H1 (cell line): Measurements from ENCODE around the gene DIO3. TPM values are rescaled to one million over a fixed set of nuclear protein-coding genes. Genes with fewer than 3 reads are reported as not detected.

ENCODE experiments used
- CTCF ChIA-PET: fragments of 300-600 bp; sonication (Branson Sonifier 250); formaldehyde crosslinking; loops from one replicate; lab custom pipeline; 2021; ENCODE audit not compliant: partially characterized antibody; lab: Charles Lee
- POLR2A ChIA-PET: fragments of 300-600 bp; sonication (Branson Sonifier 250); formaldehyde crosslinking; loops from one replicate; lab custom pipeline; 2021; ENCODE audit warnings: inconsistent platforms; ENCODE audit not compliant: partially characterized antibody; lab: Charles Lee
- DNase-seq, 2 experiments: peaks; one replicate each; pipeline versions ENCODE4 v3.0.0 to v3.0.0-alpha.2; 2010 to 2022; ENCODE audit warnings: low spot score in 2 of 2, low read depth in 1 of 2, mixed read lengths in 1 of 2
- FAIRE-seq: peaks from 2 replicates; lab custom pipeline; 2011; peaks lifted over from hg19 to GRCh38; lab: Jason Lieb, UNC
- H2AFZ ChIP-seq: 2 replicates; pipeline ENCODE4 v1.8.1; 2012; ENCODE audit warnings: low read length, inconsistent platforms
- H2AK5ac ChIP-seq: 2 replicates; pipeline ENCODE4 v1.6.1; 2013; ENCODE audit warnings: low read depth, low read length
- H2BK120ac ChIP-seq: replicated peaks from 2 replicates; pipeline ENCODE3; 2013; ENCODE audit warnings: low read depth, low read length, inconsistent platforms
- H2BK12ac ChIP-seq: 2 replicates; pipeline ENCODE4 v1.6.1; 2013; ENCODE audit warnings: low read depth, low read length
- H2BK15ac ChIP-seq: 2 replicates; pipeline ENCODE4 v1.6.1; 2013; ENCODE audit warnings: low read length
- H2BK20ac ChIP-seq: 2 replicates; pipeline ENCODE4 v1.6.1; 2013; ENCODE audit warnings: low read length
- H2BK5ac ChIP-seq: 2 replicates; pipeline ENCODE4 v1.6.1; 2013; ENCODE audit warnings: low read depth, low read length
- H3K14ac ChIP-seq: 2 replicates; pipeline ENCODE4 v1.6.1; 2013; ENCODE audit warnings: inconsistent platforms; ENCODE audit not compliant: insufficient read length
- H3K18ac ChIP-seq: 2 replicates; pipeline ENCODE4 v1.6.1; 2013; ENCODE audit warnings: low read length; ENCODE audit errors: extremely low read depth
- H3K23ac ChIP-seq: 2 replicates; pipeline ENCODE4 v1.6.1; 2013; ENCODE audit warnings: inconsistent platforms; ENCODE audit not compliant: insufficient read length
- H3K23me2 ChIP-seq: 2 replicates; pipeline ENCODE4 v1.6.1; 2013; ENCODE audit warnings: low read depth, low read length
- H3K27ac ChIP-seq: 2 replicates; pipeline ENCODE4 v1.6.1; 2011; ENCODE audit warnings: low read depth, low read length, inconsistent platforms
- H3K27me3 ChIP-seq, 4 experiments: replicated peaks in 1 of 4; 1 replicate in 1 of 4; 2 replicates in 3 of 4; pipeline versions ENCODE4 v1.6.1 to v1.8.1; 2011 to 2013; ENCODE audit warnings: low read length in 3 of 4, mild to moderate bottlenecking in 3 of 4, inconsistent platforms in 2 of 4, mixed read lengths in 2 of 4, moderate library complexity in 1 of 4; ENCODE audit not compliant: control insufficient read depth in 3 of 4, insufficient read depth in 3 of 4; ENCODE audit errors: extremely low read depth in 1 of 4
- H3K36me3 ChIP-seq, 4 experiments: 2 replicates each; pipeline versions ENCODE4 v1.6.1 to v1.8.1; 2011 to 2013; ENCODE audit warnings: mild to moderate bottlenecking in 4 of 4, low read length in 3 of 4, moderate library complexity in 2 of 4, control low read depth in 1 of 4, inconsistent platforms in 1 of 4; ENCODE audit not compliant: insufficient read depth in 4 of 4, control insufficient read depth in 2 of 4
- H3K4ac ChIP-seq: replicated peaks from 2 replicates; pipeline ENCODE3; 2013; ENCODE audit warnings: low read length, low read depth, mixed read lengths, inconsistent platforms; ENCODE audit not compliant: insufficient read length
- H3K4me1 ChIP-seq, 4 experiments: replicated peaks in 1 of 4; 1 replicate in 1 of 4; 2 replicates in 3 of 4; pipeline versions ENCODE4 v1.6.1 to v1.8.1; 2011 to 2013; ENCODE audit warnings: low read length in 3 of 4, inconsistent platforms in 2 of 4, mixed read lengths in 1 of 4; ENCODE audit not compliant: insufficient read depth in 4 of 4, control insufficient read depth in 3 of 4
- H3K4me2 ChIP-seq, 2 experiments: 2 replicates each; pipeline versions ENCODE4 v1.6.1 to v1.8.1; 2011 to 2013; ENCODE audit warnings: low read depth in 2 of 2, low read length in 2 of 2, control low read depth in 1 of 2, inconsistent platforms in 1 of 2, mild to moderate bottlenecking in 1 of 2; ENCODE audit not compliant: insufficient read depth in 1 of 2
- H3K4me3 ChIP-seq, 4 experiments: fragments of 200-600, 300-600 bp in 1 of 4; sonication (generic), shearing (Covaris generic), sonication (Bioruptor Twin) in 1 of 4; 2 replicates each; pipeline versions ENCODE4 v1.5.1 to v1.8.1; 2011 to 2016; ENCODE audit warnings: low read length in 4 of 4, low read depth in 3 of 4, control low read depth in 2 of 4, inconsistent platforms in 2 of 4, mild to moderate bottlenecking in 2 of 4, mixed read lengths in 1 of 4, moderate library complexity in 1 of 4; ENCODE audit not compliant: insufficient read depth in 2 of 4; ENCODE audit errors: extremely low read depth in 1 of 4
- H3K56ac ChIP-seq: replicated peaks from 2 replicates; pipeline ENCODE3; 2013; ENCODE audit warnings: low read depth, mild to moderate bottlenecking, mixed read lengths, low read length, inconsistent platforms; ENCODE audit not compliant: insufficient read length
- H3K79me1 ChIP-seq: 2 replicates; pipeline ENCODE4 v1.6.1; 2013; ENCODE audit warnings: low read depth, low read length, control low read depth
- H3K79me2 ChIP-seq, 2 experiments: 2 replicates each; pipeline versions ENCODE4 v1.6.1 to v1.8.1; 2012 to 2013; ENCODE audit warnings: low read length in 2 of 2, mild to moderate bottlenecking in 2 of 2, inconsistent platforms in 1 of 2; ENCODE audit not compliant: insufficient read depth in 2 of 2, control insufficient read depth in 1 of 2
- H3K9ac ChIP-seq, 4 experiments: replicated peaks in 1 of 4; 1 replicate in 1 of 4; 2 replicates in 3 of 4; pipeline versions ENCODE4 v1.6.1 to v1.8.1; 2011 to 2013; ENCODE audit warnings: low read depth in 3 of 4, low read length in 3 of 4, control low read depth in 2 of 4, mild to moderate bottlenecking in 2 of 4, moderate library complexity in 2 of 4, inconsistent platforms in 1 of 4; ENCODE audit errors: extremely low read depth in 1 of 4
- H3K9me3 ChIP-seq, 2 experiments: 2 replicates each; pipeline versions ENCODE4 v1.6.1 to v1.8.1; 2012 to 2013; ENCODE audit warnings: mild to moderate bottlenecking in 2 of 2, moderate library complexity in 2 of 2, control low read depth in 1 of 2, inconsistent platforms in 1 of 2, low read depth in 1 of 2, low read length in 1 of 2, mixed read lengths in 1 of 2; ENCODE audit not compliant: insufficient read depth in 2 of 2
- H4K20me1 ChIP-seq, 2 experiments: replicated peaks in 1 of 2; 2 replicates each; pipeline versions ENCODE3 to v1.8.1; 2011 to 2013; ENCODE audit warnings: inconsistent platforms in 2 of 2, low read length in 2 of 2, mild to moderate bottlenecking in 1 of 2; ENCODE audit not compliant: insufficient read depth in 2 of 2, control insufficient read depth in 1 of 2
- H4K5ac ChIP-seq: 2 replicates; pipeline ENCODE4 v1.6.1; 2013; ENCODE audit warnings: low read length, low read depth, mixed read lengths, inconsistent platforms; ENCODE audit not compliant: insufficient read length
- H4K8ac ChIP-seq: 2 replicates; pipeline ENCODE4 v1.8.0; 2013; ENCODE audit warnings: mild to moderate bottlenecking, moderate library complexity, low read length, inconsistent platforms; ENCODE audit not compliant: insufficient read depth; ENCODE audit errors: extremely low read depth
- H4K91ac ChIP-seq: replicated peaks from 2 replicates; pipeline ENCODE3; 2013; ENCODE audit warnings: low read length, mixed read lengths, inconsistent platforms; ENCODE audit not compliant: insufficient read length
- BACH1 ChIP-seq: IDR thresholded peaks from 2 replicates; pipeline ENCODE4 v1.6.1; 2012; ENCODE audit warnings: low read length, improper control_type of control experiment
- BCL11A ChIP-seq, 2 experiments: IDR thresholded peaks; one replicate each; pipeline ENCODE4 v1.6.1; 2011; ENCODE audit warnings: low read depth in 2 of 2, low read length in 2 of 2, mild to moderate bottlenecking in 2 of 2
- CHD2 ChIP-seq: IDR thresholded peaks from 2 replicates; pipeline ENCODE4 v1.6.1; 2012; ENCODE audit warnings: low read length, improper control_type of control experiment
- CTCF ChIP-seq, 3 experiments: IDR thresholded peaks; 1 replicate in 2 of 3; 2 replicates in 1 of 3; pipeline versions ENCODE4 v1.5.1 to v1.6.1; 2011; ENCODE audit warnings: low read length in 3 of 3, mild to moderate bottlenecking in 3 of 3, inconsistent platforms in 2 of 3, low read depth in 1 of 3, moderate library complexity in 1 of 3; ENCODE audit not compliant: insufficient read depth in 1 of 3; ENCODE audit errors: control extremely low read depth in 1 of 3
- E2F6 ChIP-seq: IDR thresholded peaks from 2 replicates; pipeline ENCODE4 v1.6.1; 2012; ENCODE audit warnings: inconsistent platforms
- MAX ChIP-seq: IDR thresholded peaks from 2 replicates; pipeline ENCODE4 v1.6.1; 2012; ENCODE audit warnings: inconsistent platforms
- NRF1 ChIP-seq: IDR thresholded peaks from 2 replicates; pipeline ENCODE4 v1.6.1; 2011; ENCODE audit warnings: mild to moderate bottlenecking, low read depth, low read length, improper control_type of control experiment
- RBBP5 ChIP-seq: IDR thresholded peaks from 2 replicates; pipeline ENCODE4 v1.7.1; 2012; ENCODE audit warnings: low read depth, mild to moderate bottlenecking, inconsistent platforms, low read length, moderate library complexity, borderline replicate concordance
- SRF ChIP-seq: IDR thresholded peaks from 2 replicates; pipeline ENCODE4 v1.6.1; 2011; ENCODE audit warnings: mild to moderate bottlenecking, low read depth, low read length, moderate library complexity
- SUZ12 ChIP-seq: fragments of 200-600 bp; sonication (generic); IDR thresholded peaks from 2 replicates; pipeline ENCODE4 v1.6.1; 2012; ENCODE audit warnings: mild to moderate bottlenecking, inconsistent platforms, low read length, moderate library complexity, mixed read lengths
- WGBS, 2 experiments: shearing (Covaris generic) in 1 of 2; methylation state at CpG; one replicate each; pipeline versions ENCODE4 v1.1.6 to v1.1.7; 2013 to 2015; ENCODE audit warnings: low lambda C conversion rate in 2 of 2, mixed read lengths in 2 of 2, inconsistent platforms in 1 of 2, low coverage in 1 of 2, missing lambda C conversion rate in 1 of 2; ENCODE audit not compliant: insufficient replicate concordance in 2 of 2, insufficient coverage in 1 of 2, insufficient read length in 1 of 2; ENCODE audit errors: extremely low coverage in 1 of 2, missing lambda C conversion rate in 1 of 2; 5-methylcytosine and 5-hydroxymethylcytosine counted together
- polyA plus RNA-seq, 7 experiments: library from polyadenylated mRNA; depleted of rRNA in 3 of 7; stranded (reverse) in 5 of 7; unstranded in 2 of 7; fragments of >200 nt in 5 of 7; fragments of 200-250 nt in 2 of 7; gene quantifications; 1 replicate in 5 of 7; 2 replicates in 1 of 7; 4 replicates in 1 of 7; pipeline versions ENCODE4 v1.2.1 to v1.2.3, GENCODE V29; 2011 to 2013; ENCODE audit warnings: missing spikeins in 2 of 7, mixed read lengths in 2 of 7
- total RNA-seq: library from RNA; stranded (reverse); fragmentation: NEBNext Ultra II Directional; extraction: Animal tissue kit (Norgen Biotek cat#: 25700); gene quantifications from 2 replicates; pipeline ENCODE4 v1.2.1, GENCODE V29; 2021

DIO3 gene
- total and polyA plus RNA-seq, 2 of the 8 experiments (the other 6 are each of a cell fraction or from before 2014, with no cell fraction given) = 0.17 to 0.19 TPM

GRCh38 chr14:101590062-101590461, 28.8 kb downstream of the DIO3 start:
- Histone ChIP-seq H3K27ac (no peak overlapping the region), H3K27me3 (no peaks in the 10 kb centered on the region), H3K14ac (no peak overlapping the region), H2BK20ac (no peak overlapping the region), H3K23ac (no peak overlapping the region), H3K4me1 (no peaks in the 10 kb centered on the region; a peak in 1 of 7 replicates), H4K5ac (no peak overlapping the region), H3K23me2 (no peaks in the 10 kb centered on the region), H4K8ac (no peak overlapping the region), H2AK5ac (no peak overlapping the region), H3K9me3 (no peaks in the 10 kb centered on the region), H2BK5ac (no peak overlapping the region), H3K56ac (no peak overlapping the region), H2AFZ (no peak overlapping the region), H3K4ac (no peak overlapping the region), H2BK120ac (no peak overlapping the region), H3K4me3 (no peak overlapping the region), H3K36me3 (no peaks in the 10 kb centered on the region)
- CTCF ChIA-PET = interaction anchor here (0.5 kb wide), 1 partner anchor 14 kb away, joined by 3 read pairs; no protein-coding TSS in a partner anchor
- WGBS, 2 experiments = 81% methylated on average over 9 of the region's 9 CpGs; no CpG with 5 or more reads in 1 of the 2 experiments
- no peak for DNase-seq
- no peak for TF ChIP-seq BCL11A (IDR thresholded peaks at IDR 0.05; ENCODE audit: low read depth in 2 of 2, low read length in 2 of 2)
- TF ChIP-seq RBBP5 = no peak
- no peak for TF ChIP-seq NRF1
- no peak for TF ChIP-seq CHD2
- no peak for TF ChIP-seq BACH1
- no peak for TF ChIP-seq MAX
- no peak for TF ChIP-seq E2F6
- TF ChIP-seq CTCF (IDR thresholded peaks at IDR 0.05; ENCODE audit: control extremely low read depth in 1 of 3, insufficient read depth in 1 of 3, low read depth in 1 of 3, low read length in 3 of 3) = no peak
- TF ChIP-seq SRF = no peak
- no peak for TF ChIP-seq SUZ12
- TF ChIP-seq, all 59 proteins: peak for 0
- H3K18ac ChIP-seq = no peak overlapping the region
- H3K79me1 ChIP-seq = no peaks in the 10 kb centered on the region
- H3K9ac ChIP-seq = no peak overlapping the region
- no peaks in the 10 kb centered on the region for H4K20me1 ChIP-seq
- POLR2A ChIA-PET = no interaction called here
- no peaks in the 10 kb centered on the region for H3K79me2 ChIP-seq
- no peak overlapping the region for H2BK12ac ChIP-seq
- no peak overlapping the region for H2BK15ac ChIP-seq
- FAIRE-seq = no peak
- H4K91ac ChIP-seq = no peak overlapping the region
- H3K4me2 ChIP-seq = no peak overlapping the region
